ENCODE results near the gene RAB14.
"Not testable (repeated sequence)": the region's sequence is repeated elsewhere in the genome, so short reads cannot be mapped to it uniquely, and the experiment has no call there.

Gene RAB14

GRCh38 chr9:121189660-121190059 is 12.0 kb downstream of the RAB14 start:
- Mint-ChIP-seq H3K27ac (peak overlapping the region; percentile 17), H3K36me3 (ENCODE audit: low read depth) (peaks cover 37% of the 10 kb centered on the region), H3K4me1 (peaks cover 88% of the 10 kb centered on the region), H3K27me3 (no peaks in the 10 kb centered on the region), H3K4me3 (no peak overlapping the region), H3K9me3 (no peaks in the 10 kb centered on the region)
- DNase-seq (no peak), ATAC-seq (no peak)

GRCh38 chr9:121189006-121189405 is 12.7 kb downstream of the RAB14 start:
- no peak overlapping the region for H3K4me3 Mint-ChIP-seq
- H3K4me1 Mint-ChIP-seq, result peaks cover 89% of the 10 kb centered on the region
- peak overlapping the region; percentile 26 for H3K27ac Mint-ChIP-seq
- no peak for ATAC-seq
- DNase-seq, result no peak
- H3K9me3 Mint-ChIP-seq, result no peaks in the 10 kb centered on the region
- no peaks in the 10 kb centered on the region for H3K27me3 Mint-ChIP-seq
- H3K36me3 Mint-ChIP-seq (ENCODE audit: low read depth), result peaks cover 41% of the 10 kb centered on the region

GRCh38 chr9:121187636-121188305 is 13.9 kb downstream of the RAB14 start:
- Mint-ChIP-seq H3K36me3 (ENCODE audit: low read depth) (peaks cover 51% of the 10 kb centered on the region), H3K4me3 (no peak overlapping the region), H3K4me1 (peaks cover 90% of the 10 kb centered on the region), H3K27ac (no peak overlapping the region), H3K9me3 (no peaks in the 10 kb centered on the region), H3K27me3 (no peaks in the 10 kb centered on the region)
- no peak for ATAC-seq
- DNase-seq, result no peak

- Mint-ChIP-seq H3K4me1 (peaks cover 82% of the 10 kb centered on the region), H3K9me3 (no peaks in the 10 kb centered on the region), H3K27ac (peak overlapping the region; percentile 63), H3K4me3 (no peak overlapping the region), H3K36me3 (ENCODE audit: low read depth) (peaks cover 59% of the 10 kb centered on the region), H3K27me3 (no peaks in the 10 kb centered on the region)
- peak; percentile 40 for ATAC-seq
- no peak for DNase-seq
Measured at GRCh38 chr9:121185774-121186403, 15.8 kb downstream of the RAB14 start.

GRCh38 chr9:121185178-121185745 is 16.4 kb downstream of the RAB14 start:
- H3K27me3 Mint-ChIP-seq, result no peaks in the 10 kb centered on the region
- DNase-seq (no peak), ATAC-seq (no peak)
- H3K4me1 Mint-ChIP-seq, result peaks cover 76% of the 10 kb centered on the region
- H3K27ac Mint-ChIP-seq, result peak overlapping the region; percentile 43
- no peaks in the 10 kb centered on the region for H3K9me3 Mint-ChIP-seq
- H3K36me3 Mint-ChIP-seq (ENCODE audit: low read depth), result peaks cover 55% of the 10 kb centered on the region
- no peak overlapping the region for H3K4me3 Mint-ChIP-seq

- Mint-ChIP-seq H3K27me3 (no peaks in the 10 kb centered on the region), H3K4me1 (peaks cover 70% of the 10 kb centered on the region), H3K27ac (peak overlapping the region; percentile 71), H3K36me3 (ENCODE audit: low read depth) (peaks cover 53% of the 10 kb centered on the region), H3K4me3 (no peak overlapping the region), H3K9me3 (no peaks in the 10 kb centered on the region)
- DNase-seq (no peak), ATAC-seq (no peak)
Measured at GRCh38 chr9:121184463-121184862, 17.2 kb downstream of the RAB14 start.

GRCh38 chr9:121183666-121184423 is 17.8 kb downstream of the RAB14 start:
- no peaks in the 10 kb centered on the region for H3K27me3 Mint-ChIP-seq
- H3K9me3 Mint-ChIP-seq, result no peaks in the 10 kb centered on the region
- peaks cover 64% of the 10 kb centered on the region for H3K4me1 Mint-ChIP-seq
- peak overlapping the region; percentile 67 for H3K27ac Mint-ChIP-seq
- H3K4me3 Mint-ChIP-seq, result no peak overlapping the region
- DNase-seq (no peak), ATAC-seq (no peak)
- peaks cover 50% of the 10 kb centered on the region for H3K36me3 Mint-ChIP-seq (ENCODE audit: low read depth)

GRCh38 chr9:121182989-121183388 is 18.7 kb downstream of the RAB14 start:
- H3K27me3 Mint-ChIP-seq, result no peaks in the 10 kb centered on the region
- peak overlapping the region; percentile 67 for H3K27ac Mint-ChIP-seq
- no peak for ATAC-seq
- H3K36me3 Mint-ChIP-seq (ENCODE audit: low read depth), result peaks cover 55% of the 10 kb centered on the region
- no peaks in the 10 kb centered on the region for H3K9me3 Mint-ChIP-seq
- H3K4me3 Mint-ChIP-seq, result no peak overlapping the region
- no peak for DNase-seq
- peaks cover 58% of the 10 kb centered on the region for H3K4me1 Mint-ChIP-seq

- DNase-seq (no peak), ATAC-seq (no peak)
- H3K27me3 Mint-ChIP-seq, result no peaks in the 10 kb centered on the region
- peaks cover 62% of the 10 kb centered on the region for H3K36me3 Mint-ChIP-seq (ENCODE audit: low read depth)
- H3K4me3 Mint-ChIP-seq, result no peak overlapping the region
- peaks cover 50% of the 10 kb centered on the region for H3K4me1 Mint-ChIP-seq
- peak overlapping the region; percentile 3 for H3K27ac Mint-ChIP-seq
- no peaks in the 10 kb centered on the region for H3K9me3 Mint-ChIP-seq
Measured at GRCh38 chr9:121182101-121182836, 19.4 kb downstream of the RAB14 start.

GRCh38 chr9:121179930-121180681 is 21.6 kb downstream of the RAB14 start:
- Mint-ChIP-seq H3K36me3 (ENCODE audit: low read depth) (peaks cover 66% of the 10 kb centered on the region), H3K27me3 (no peaks in the 10 kb centered on the region), H3K9me3 (no peaks in the 10 kb centered on the region), H3K27ac (no peak overlapping the region), H3K4me1 (peaks cover 31% of the 10 kb centered on the region), H3K4me3 (no peak overlapping the region)
- no peak for DNase-seq
- ATAC-seq, result no peak

GRCh38 chr9:121179373-121179721 is 22.3 kb downstream of the RAB14 start:
- not testable (repeated sequence) for H3K4me3 Mint-ChIP-seq, ATAC-seq, H3K27ac Mint-ChIP-seq, H3K27me3 Mint-ChIP-seq, H3K9me3 Mint-ChIP-seq, DNase-seq
- peaks cover 66% of the 10 kb centered on the region for H3K36me3 Mint-ChIP-seq (ENCODE audit: low read depth)
- H3K4me1 Mint-ChIP-seq, result peaks cover 25% of the 10 kb centered on the region

GRCh38 chr9:121178676-121179372 is 22.8 kb downstream of the RAB14 start:
- no peak for DNase-seq
- no peak for ATAC-seq
- Mint-ChIP-seq H3K4me3 (no peak overlapping the region), H3K4me1 (peaks cover 20% of the 10 kb centered on the region), H3K9me3 (no peaks in the 10 kb centered on the region), H3K27me3 (no peaks in the 10 kb centered on the region), H3K36me3 (ENCODE audit: low read depth) (peaks cover 66% of the 10 kb centered on the region), H3K27ac (peak overlapping the region; percentile 19)

- Mint-ChIP-seq H3K9me3 (no peaks in the 10 kb centered on the region), H3K27ac (peak overlapping the region; percentile 40), H3K36me3 (ENCODE audit: low read depth) (peaks cover 83% of the 10 kb centered on the region), H3K4me3 (no peak overlapping the region), H3K4me1 (peaks cover 8% of the 10 kb centered on the region), H3K27me3 (no peaks in the 10 kb centered on the region)
- DNase-seq (no peak), ATAC-seq (no peak)
Measured at GRCh38 chr9:121173501-121173900, 28.2 kb downstream of the RAB14 start.
